A549 (cell line): ENCODE measurements around the gene DCAF8L1.
"Not testable (repeated sequence)": the region's sequence is repeated elsewhere in the genome, so short reads cannot be mapped to it uniquely, and the experiment has no call there.

Source experiments
- CBX2 ChIP-seq: fragments of 200-600 bp; sonication (generic); IDR thresholded peaks from 2 replicates; pipeline ENCODE4 v1.6.1; 2016; ENCODE audit warnings: low read depth, mild to moderate bottlenecking, borderline replicate concordance
- CHD4 ChIP-seq: fragments of 200-600 bp; sonication (generic); IDR thresholded peaks from 2 replicates; pipeline ENCODE4 v1.6.1; 2016; ENCODE audit warnings: antibody characterized with exemption, mild to moderate bottlenecking, borderline replicate concordance
- EP300 ChIP-seq, 2 experiments: fragments of >200 bp; sonication (Bioruptor Twin); formaldehyde crosslinking; IDR thresholded peaks; 2 replicates in 1 of 2; 3 replicates in 1 of 2; pipeline ENCODE4 v1.6.1; 2016 to 2017
- MYC ChIP-seq: IDR thresholded peaks from 2 replicates; pipeline ENCODE4 v1.6.1; 2012; ENCODE audit warnings: mild to moderate bottlenecking, inconsistent platforms, low read length, improper control_type of control experiment, borderline replicate concordance
- POLR2A ChIP-seq: IDR thresholded peaks from 2 replicates; pipeline ENCODE4 v1.6.1; 2012; ENCODE audit warnings: mild to moderate bottlenecking, low read length
- ZSCAN20 ChIP-seq: fragments of 250-450 bp; sonication (Bioruptor Pico); IDR thresholded peaks from 2 replicates; pipeline ENCODE4 v1.8.0; 2022; ENCODE audit warnings: mild to moderate bottlenecking, moderate library complexity
- TF ChIP-seq, protein P1 (sequence below): fragments of >200 bp; sonication (Bioruptor Twin); formaldehyde crosslinking; IDR thresholded peaks from 3 replicates; pipeline ENCODE4 v1.5.1; 2016

DNA sequence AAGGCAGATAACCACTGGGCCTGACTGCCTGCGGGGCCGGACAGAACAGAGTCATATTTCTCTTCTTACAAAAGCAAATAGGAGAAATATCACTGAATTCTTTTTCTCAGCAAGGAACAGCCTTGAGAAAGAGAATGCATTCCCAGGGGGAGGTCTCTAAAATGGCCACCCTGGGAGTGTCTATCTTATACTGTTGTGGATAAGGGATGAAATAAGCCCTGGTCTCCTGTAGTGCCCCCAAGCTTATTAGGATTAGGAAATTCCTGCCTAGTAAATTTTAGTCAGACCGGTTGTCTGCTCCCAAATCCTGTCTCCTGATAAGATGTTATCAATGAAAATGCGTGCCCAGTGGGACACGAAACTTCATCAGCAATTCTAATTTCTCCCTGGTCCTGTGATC is 20.8 kb downstream of the DCAF8L1 start:
- TF ChIP-seq CHD4; ZSCAN20; EP300 (IDR thresholded peaks at IDR 0.05); POLR2A; MYC; CBX2: not testable (repeated sequence)
- TF ChIP-seq, protein P1, sequence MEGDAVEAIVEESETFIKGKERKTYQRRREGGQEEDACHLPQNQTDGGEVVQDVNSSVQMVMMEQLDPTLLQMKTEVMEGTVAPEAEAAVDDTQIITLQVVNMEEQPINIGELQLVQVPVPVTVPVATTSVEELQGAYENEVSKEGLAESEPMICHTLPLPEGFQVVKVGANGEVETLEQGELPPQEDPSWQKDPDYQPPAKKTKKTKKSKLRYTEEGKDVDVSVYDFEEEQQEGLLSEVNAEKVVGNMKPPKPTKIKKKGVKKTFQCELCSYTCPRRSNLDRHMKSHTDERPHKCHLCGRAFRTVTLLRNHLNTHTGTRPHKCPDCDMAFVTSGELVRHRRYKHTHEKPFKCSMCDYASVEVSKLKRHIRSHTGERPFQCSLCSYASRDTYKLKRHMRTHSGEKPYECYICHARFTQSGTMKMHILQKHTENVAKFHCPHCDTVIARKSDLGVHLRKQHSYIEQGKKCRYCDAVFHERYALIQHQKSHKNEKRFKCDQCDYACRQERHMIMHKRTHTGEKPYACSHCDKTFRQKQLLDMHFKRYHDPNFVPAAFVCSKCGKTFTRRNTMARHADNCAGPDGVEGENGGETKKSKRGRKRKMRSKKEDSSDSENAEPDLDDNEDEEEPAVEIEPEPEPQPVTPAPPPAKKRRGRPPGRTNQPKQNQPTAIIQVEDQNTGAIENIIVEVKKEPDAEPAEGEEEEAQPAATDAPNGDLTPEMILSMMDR: not testable (repeated sequence)
